Heart right ventricle (tissue), 16 donors: ENCODE data around the gene TRABD2A. TPM values are rescaled to one million over a fixed set of nuclear protein-coding genes. Genes with fewer than 3 reads are reported as not detected.

ENCODE experiments used
- ATAC-seq, 8 donors: fragments of 200-7000 bp; cut with Tn5 transposase; one replicate each; pipeline ENCODE4 v1.9.1; 2020; ENCODE audit warnings: mild to moderate bottlenecking in 8 of 8, moderate library complexity in 8 of 8, moderate number of reproducible peaks in 1 of 8
- DNase-seq, 2 donors: peaks; one replicate each; pipeline ENCODE4 v3.0.0-alpha.2; 2020
- H3K27ac ChIP-seq, 10 donors: fragments of 200-600 bp; sonication (generic) in 2 of 10; one replicate each; pipeline versions ENCODE4 v1.5.0 to v1.8.0; 2020 to 2022; ENCODE audit warnings: mild to moderate bottlenecking in 3 of 10
- H3K27me3 ChIP-seq, 7 donors: fragments of 200-600 bp; one replicate each; pipeline ENCODE4 v1.8.0; 2021 to 2022; ENCODE audit warnings: mild to moderate bottlenecking in 2 of 7
- H3K36me3 ChIP-seq, 9 donors: fragments of 200-600 bp; sonication (generic) in 1 of 9; one replicate each; pipeline versions ENCODE4 v1.5.0 to v1.8.0; 2020 to 2022; ENCODE audit warnings: mild to moderate bottlenecking in 2 of 9
- H3K4me1 ChIP-seq, 9 donors: fragments of 200-600 bp; sonication (generic) in 1 of 9; one replicate each; pipeline versions ENCODE4 v1.5.0 to v1.8.0; 2020 to 2022; ENCODE audit warnings: mild to moderate bottlenecking in 4 of 9
- H3K4me3 ChIP-seq, 10 donors: fragments of 200-600 bp; sonication (generic) in 2 of 10; one replicate each; pipeline versions ENCODE4 v1.5.0 to v1.8.0; 2020 to 2022; ENCODE audit warnings: mild to moderate bottlenecking in 7 of 10, moderate library complexity in 2 of 10
- H3K9me3 ChIP-seq, 11 donors: fragments of 200-600 bp in 10 of 11; sonication (generic) in 2 of 11; one replicate each; pipeline versions ENCODE4 v1.5.0 to v1.8.0; 2013 to 2022; ENCODE audit warnings: mild to moderate bottlenecking in 2 of 11, control low read depth in 1 of 11, moderate library complexity in 1 of 11
- CTCF ChIP-seq, 9 donors: fragments of 200-600 bp; sonication (generic) in 2 of 9; IDR thresholded peaks; one replicate each; pipeline versions ENCODE4 v1.5.0 to v1.8.0; 2021 to 2022; ENCODE audit warnings: antibody characterized with exemption in 9 of 9, mild to moderate bottlenecking in 5 of 9, moderate library complexity in 1 of 9
- WGBS, 2 donors: extraction: QIAGEN DNeasy Blood & Tissue Kit; methylation state at CpG; one replicate each; pipeline ENCODE4 v1.1.7; 2013; ENCODE audit warnings: inconsistent platforms in 1 of 2; 5-methylcytosine and 5-hydroxymethylcytosine counted together
- intact Hi-C, 10 donors: fragments of 100-400 bp; cut with DNase I; formaldehyde crosslinking; loops; one replicate each; pipeline versions ENCODE4 v1.11.1 to v1.14.2; 2022
- polyA plus RNA-seq, 2 donors: library from polyadenylated mRNA; stranded (reverse); fragments of 200-250 nt; gene quantifications; one replicate each; pipeline ENCODE4 v1.2.3, GENCODE V29; 2013
- total RNA-seq, 10 donors: library from RNA; stranded (reverse); fragmentation: NEBNext Ultra II Directional in 3 of 10; extraction: Animal tissue kit (Norgen Biotek cat#: 25700) in 3 of 10; gene quantifications; one replicate each; pipeline versions ENCODE4 v1.2.1 to v1.2.4, GENCODE V29; 2021 to 2023
- donor health status: Arrhythmogenic right ventricular cardiomyopathy.
- donor health status: ischemic (EF 13 %, LVEDD 7.1; RV severe dilation, severe dysfunction).
- donor health status: healthy with polysubstance abuse.
- donor health status: DM: no; HTN: yes; CAD: no.
- donor health status: DM: no; HTN: no; CAD: no.
- donor health status: ischemic (EF 25% LVEDD 6.9; RV normal size, moderate dysfunction).
- donor health status: ischemic (EF 25% LVEDD 5.7; RV mildly dilated, moderate dysfunction).
- donor health status: healthy.
- donor health status: DM: yes; HTN: yes; CAD: no.
- donor health status: Ischemic cardiomyopathy.
- donor health status: ischemic (EF 35%, LVEDD 5.7; RV mildly dilated, moderate dysfunction).
- donor health status: nonischemic (EF 11% LVEDD 7.7; RV severe dilation, severe dysfunction).
- donor health status: DM: yes; HTN: yes; CAD: no.
- donor health status: PGD.
- donor health status: ischemic (EF 29% LVEDD 5.4; RV normal size, mild dysfunction).
- donor health status: nonischemic (EF 23%, LVEDD 6.1; RV moderate dilation, normal function).

The TRABD2A gene
- total and polyA plus RNA-seq, 12 donors, result 0.34 to 2.0 (median 0.68) TPM

DNA sequence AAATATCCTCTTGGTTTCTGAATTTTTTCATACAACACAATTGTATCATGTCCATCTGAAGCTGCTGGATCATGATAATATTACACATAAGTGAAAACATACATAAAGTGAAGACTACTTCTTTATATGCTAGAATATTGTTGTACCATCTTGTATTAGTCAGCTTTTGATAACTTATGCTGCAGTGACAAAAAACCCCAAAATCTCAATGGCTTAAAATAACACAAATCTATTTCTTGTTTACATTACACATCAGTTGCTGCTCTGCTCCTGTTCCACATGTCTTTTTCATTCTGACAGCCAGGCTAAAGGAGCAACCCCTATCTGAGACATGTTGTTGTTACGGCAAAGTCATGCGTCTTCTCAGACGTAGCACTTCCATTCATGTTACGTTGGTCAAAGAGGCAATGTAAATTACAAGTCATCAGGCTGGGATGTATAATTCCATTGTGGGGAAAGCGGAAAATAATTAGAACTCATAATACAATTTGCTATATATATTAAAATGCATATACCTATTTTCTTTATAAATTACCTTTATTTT lies 30.3 kb upstream of the TRABD2A start:
- intact Hi-C loops, result no loop called here
- Histone ChIP-seq H3K4me3 (no peak overlapping the region), H3K27me3 (no peaks in the 10 kb centered on the region), H3K4me1 (peaks cover 0 to 22% (median 3%) of the 10 kb centered on the region in 9 donors), H3K36me3 (peaks cover 0 to 6% (median 0%) of the 10 kb centered on the region in 9 donors), H3K27ac (no peak overlapping the region), H3K9me3 (peaks cover 0 to 4% (median 0%) of the 10 kb centered on the region in 11 donors)
- ATAC-seq, result no peak
- WGBS, 2 donors, result 97 to 99% methylated on average over 5 of the region's 5 CpGs
- no peak for TF ChIP-seq CTCF (IDR thresholded peaks at IDR 0.05)
- DNase-seq, result no peak

GRCh38 chr2:84908948-84909713 lies 28.2 kb upstream of the TRABD2A start:
- ATAC-seq (no peak), DNase-seq (no peak)
- TF ChIP-seq CTCF (IDR thresholded peaks at IDR 0.05), result no peak
- peak overlapping the region in 2 of 10 donors; percentile 97 to 99 for H3K27ac ChIP-seq
- peaks cover 0 to 9% (median 0%) of the 10 kb centered on the region in 9 donors for H3K36me3 ChIP-seq
- H3K4me1 ChIP-seq, result peaks cover 0 to 27% (median 6%) of the 10 kb centered on the region in 9 donors
- H3K9me3 ChIP-seq, result peaks cover 0 to 4% (median 0%) of the 10 kb centered on the region in 11 donors
- H3K27me3 ChIP-seq, result no peaks in the 10 kb centered on the region
- H3K4me3 ChIP-seq, result no peak overlapping the region
- WGBS, 2 donors, result 97 to 100% methylated on average over 2 of the region's 2 CpGs
- intact Hi-C loops, result no loop called here

DNA sequence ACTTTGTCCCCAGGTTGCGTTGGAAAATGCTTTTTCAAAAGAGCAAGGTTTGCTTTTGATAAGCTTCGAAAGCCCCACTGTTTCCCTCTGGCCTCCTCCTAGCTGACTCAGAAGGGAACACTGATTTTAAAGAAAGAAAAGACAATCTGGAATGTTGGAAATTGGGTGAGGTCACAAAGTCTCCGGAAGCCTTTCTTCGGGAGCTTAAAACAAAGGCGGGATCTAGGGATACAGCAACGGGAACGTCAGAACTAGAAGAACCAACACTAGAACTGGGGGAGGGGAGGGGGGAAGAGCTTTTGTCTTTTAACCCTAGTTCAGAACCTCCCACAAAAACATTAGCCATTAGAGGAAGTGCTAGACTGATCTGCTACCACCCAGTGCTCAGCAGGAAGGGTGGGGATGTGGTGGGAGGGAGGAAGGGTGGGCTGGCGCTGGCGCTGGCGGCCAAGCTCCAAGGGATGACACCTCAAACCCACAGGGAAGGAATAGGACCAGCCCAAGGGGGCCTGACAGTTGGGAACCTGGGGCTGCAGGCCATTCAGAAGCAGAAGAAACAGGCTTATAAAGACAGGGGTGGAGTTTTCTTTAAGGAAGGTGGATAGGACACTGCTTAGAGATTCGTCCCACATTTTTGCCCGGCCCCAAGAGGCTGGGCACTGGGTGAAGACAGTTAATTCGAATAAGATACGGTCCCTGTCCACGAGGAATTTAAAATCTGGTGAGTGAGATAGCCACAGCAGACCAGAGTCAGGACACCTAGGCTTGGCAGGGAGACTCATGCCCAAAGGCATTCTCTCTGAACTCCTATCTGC lies 26.2 kb upstream of the TRABD2A start:
- WGBS, 2 donors, result 24 to 40% methylated on average over 15 of the region's 15 CpGs
- Histone ChIP-seq H3K27ac (peak overlapping the region; percentile 92 to 99 (median 97)), H3K9me3 (peaks cover 0 to 4% (median 0%) of the 10 kb centered on the region in 11 donors), H3K4me3 (peak overlapping the region; percentile 62 to 98 (median 90)), H3K36me3 (peaks cover 0 to 9% (median 0%) of the 10 kb centered on the region in 9 donors), H3K4me1 (peaks cover 0 to 31% (median 8%) of the 10 kb centered on the region in 9 donors), H3K27me3 (no peaks in the 10 kb centered on the region)
- peak; percentile 73 to 88 for DNase-seq
- TF ChIP-seq CTCF (IDR thresholded peaks at IDR 0.05), result no peak
- intact Hi-C loops, result loop anchor here in 1 of 10 donors (1.0 kb wide), 1 partner anchor 17 kb away; no protein-coding TSS in a partner anchor
- ATAC-seq, result peak; percentile 56 to 82 (median 68)
